BJ (cell line): ENCODE data around the gene SOX6. TPM values are rescaled to one million over a fixed set of nuclear protein-coding genes. Genes with fewer than 3 reads are reported as not detected.

ENCODE experiments used
- CTCF ChIA-PET: fragments of 350-600 bp; formaldehyde crosslinking; extraction: SDS; loops from one replicate; lab custom pipeline; 2021; ENCODE audit warnings: antibody characterized with exemption, inconsistent platforms; lab: Yijun Ruan, JAX
- POLR2A ChIA-PET: fragments of 300-600 bp; sonication (Branson Sonifier 250); formaldehyde crosslinking; extraction: SDS; loops from one replicate; lab custom pipeline; 2021; ENCODE audit warnings: antibody characterized with exemption; lab: Charles Lee
- DNase-seq: peaks from one replicate; pipeline ENCODE4 v3.0.0-alpha.2; 2011; ENCODE audit warnings: low read depth
- H3K27me3 ChIP-seq: 2 replicates; pipeline ENCODE4 v1.6.0; 2011; ENCODE audit warnings: low read length; ENCODE audit not compliant: control insufficient read depth, insufficient read depth
- H3K36me3 ChIP-seq: 2 replicates; pipeline ENCODE4 v1.5.1; 2011; ENCODE audit warnings: low read length; ENCODE audit not compliant: control insufficient read depth, insufficient read depth
- H3K4me3 ChIP-seq: 2 replicates; pipeline ENCODE4 v1.5.1; 2011; ENCODE audit warnings: low read depth, mild to moderate bottlenecking, control low read depth, low read length
- CTCF ChIP-seq: IDR thresholded peaks from 2 replicates; pipeline ENCODE4 v1.5.1; 2011; ENCODE audit warnings: low read depth, mild to moderate bottlenecking, control low read depth, inconsistent platforms, low read length, moderate library complexity; ENCODE audit not compliant: insufficient read depth
- polyA plus RNA-seq: library from polyadenylated mRNA; depleted of rRNA; stranded (reverse); fragments of >200 nt; gene quantifications from 2 replicates; pipeline ENCODE4 v1.2.3, GENCODE V29; 2011

Gene SOX6
- polyA plus RNA-seq, 1 experiment, result 1.9 TPM

- no peak overlapping the region for H3K4me3 ChIP-seq
- H3K27me3 ChIP-seq, result peaks cover 9% of the 10 kb centered on the region; the same call in 1 of the 2 replicates
- TF ChIP-seq CTCF, result no peak
- no peaks in the 10 kb centered on the region for H3K36me3 ChIP-seq
- CTCF ChIA-PET, result interaction anchor here (1.2 to 2.3 kb wide), 3 partner anchors 9 to 17 kb away, joined by 3 to 9 read pairs (median 5); no protein-coding TSS in a partner anchor
- no peak for DNase-seq
- POLR2A ChIA-PET, result no interaction called here
These were observed 423.9 kb downstream of the SOX6 start for GRCh38 chr11:15932417-15932816.

GRCh38 chr11:15931497-15931896 lies 424.8 kb downstream of the SOX6 start:
- ChIA-PET POLR2A (no interaction called here), CTCF (interaction anchor here (0.8 to 2.3 kb wide), 2 partner anchors 10 to 11 kb away, joined by 3 to 9 read pairs; no protein-coding TSS in a partner anchor)
- peaks cover 9% of the 10 kb centered on the region; the same call in 1 of the 2 replicates for H3K27me3 ChIP-seq
- no peak for TF ChIP-seq CTCF
- no peak overlapping the region for H3K4me3 ChIP-seq
- DNase-seq, result no peak
- no peaks in the 10 kb centered on the region for H3K36me3 ChIP-seq

- CTCF ChIA-PET, result interaction anchor here (1.7 to 2.3 kb wide), 2 partner anchors 10 kb away, joined by 5 to 9 read pairs; no protein-coding TSS in a partner anchor
These were observed 425.8 kb downstream of the SOX6 start for GRCh38 chr11:15930442-15931025.

GRCh38 chr11:15929371-15929901 lies 426.9 kb downstream of the SOX6 start:
- Histone ChIP-seq H3K27me3 (peaks cover 3% of the 10 kb centered on the region; the same call in 1 of the 2 replicates), H3K36me3 (no peaks in the 10 kb centered on the region), H3K4me3 (no peak overlapping the region)
- ChIA-PET CTCF (interaction anchor here (0.5 to 1.7 kb wide), 3 partner anchors 9 to 110 kb away, joined by 3 to 5 read pairs (median 4); no protein-coding TSS in a partner anchor), POLR2A (no interaction called here)
- TF ChIP-seq CTCF, result no peak
- no peak for DNase-seq

More at GRCh38 chr11:15930442-15931025, 425.8 kb downstream of the SOX6 start:
- no peak for TF ChIP-seq CTCF
- H3K27me3 ChIP-seq, result peaks cover 3% of the 10 kb centered on the region; the same call in 1 of the 2 replicates
- H3K36me3 ChIP-seq, result no peaks in the 10 kb centered on the region
- POLR2A ChIA-PET, result no interaction called here
- H3K4me3 ChIP-seq, result no peak overlapping the region
- DNase-seq, result no peak

- Histone ChIP-seq H3K4me3 (no peak overlapping the region), H3K27me3 (peaks cover 1% of the 10 kb centered on the region; the same call in 1 of the 2 replicates), H3K36me3 (no peaks in the 10 kb centered on the region)
- CTCF ChIA-PET, result no interaction called here
- DNase-seq, result no peak
- POLR2A ChIA-PET, result no interaction called here
- TF ChIP-seq CTCF, result no peak
These were observed 428.5 kb downstream of the SOX6 start for GRCh38 chr11:15927864-15928217.
